Measurements from ENCODE around the gene SLC34A3. TPM values are rescaled to one million over a fixed set of nuclear protein-coding genes. Genes with fewer than 3 reads are reported as not detected.

The SLC34A3 gene
- total and polyA plus RNA-seq, 12 donors: not detected

DNA sequence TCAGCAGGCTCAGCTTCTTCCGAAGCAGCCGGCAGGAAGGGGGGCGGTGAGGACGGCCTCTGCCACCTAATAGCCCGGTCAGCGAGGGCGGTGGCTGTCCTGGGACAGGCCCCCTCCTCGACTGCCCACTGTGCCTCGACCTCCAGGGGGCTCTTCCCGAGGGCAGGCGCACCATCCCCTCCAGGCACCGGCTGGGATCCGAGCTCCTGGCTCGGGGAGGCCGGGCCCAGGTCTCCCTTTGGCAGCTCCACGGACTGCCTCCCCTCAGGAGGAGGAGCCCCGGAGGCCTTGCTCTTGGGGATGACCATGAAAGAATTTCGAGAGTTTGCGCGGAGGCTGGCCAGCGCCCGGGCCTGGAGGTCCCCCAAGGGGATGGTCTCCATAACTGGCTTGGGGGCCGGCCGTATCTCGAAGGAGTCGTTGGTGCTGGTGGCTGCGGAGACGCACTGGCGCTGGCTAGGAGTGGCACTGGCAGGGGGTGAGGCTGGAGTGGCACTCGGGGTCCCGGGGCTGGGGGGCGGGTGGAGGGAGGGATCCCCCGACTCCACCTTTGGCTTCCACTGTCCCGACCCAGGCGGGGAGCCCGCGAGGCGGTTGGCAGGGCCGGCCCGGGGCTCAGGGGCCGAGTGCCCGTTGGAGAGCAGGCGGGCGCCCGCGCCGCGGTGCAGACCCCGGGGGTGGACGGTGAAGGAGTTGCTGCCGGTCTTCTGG lies 31.1 kb upstream of the SLC34A3 start:
- Histone ChIP-seq H3K4me3 (peak overlapping the region; percentile 32 to 84 (median 62)), H3K9me3 (no peaks in the 10 kb centered on the region), H3K36me3 (no peaks in the 10 kb centered on the region), H3K27me3 (no peaks in the 10 kb centered on the region), H3K4me1 (peaks cover 53 to 90% (median 79%) of the 10 kb centered on the region in 9 donors), H3K27ac (peak overlapping the region in 7 of 10 donors; percentile 1 to 69 (median 44))
- ATAC-seq (no peak), DNase-seq (no peak)
- 5% methylated on average over 37 to 51 of the region's 51 CpGs for WGBS, 2 donors
- TF ChIP-seq, protein P1, sequence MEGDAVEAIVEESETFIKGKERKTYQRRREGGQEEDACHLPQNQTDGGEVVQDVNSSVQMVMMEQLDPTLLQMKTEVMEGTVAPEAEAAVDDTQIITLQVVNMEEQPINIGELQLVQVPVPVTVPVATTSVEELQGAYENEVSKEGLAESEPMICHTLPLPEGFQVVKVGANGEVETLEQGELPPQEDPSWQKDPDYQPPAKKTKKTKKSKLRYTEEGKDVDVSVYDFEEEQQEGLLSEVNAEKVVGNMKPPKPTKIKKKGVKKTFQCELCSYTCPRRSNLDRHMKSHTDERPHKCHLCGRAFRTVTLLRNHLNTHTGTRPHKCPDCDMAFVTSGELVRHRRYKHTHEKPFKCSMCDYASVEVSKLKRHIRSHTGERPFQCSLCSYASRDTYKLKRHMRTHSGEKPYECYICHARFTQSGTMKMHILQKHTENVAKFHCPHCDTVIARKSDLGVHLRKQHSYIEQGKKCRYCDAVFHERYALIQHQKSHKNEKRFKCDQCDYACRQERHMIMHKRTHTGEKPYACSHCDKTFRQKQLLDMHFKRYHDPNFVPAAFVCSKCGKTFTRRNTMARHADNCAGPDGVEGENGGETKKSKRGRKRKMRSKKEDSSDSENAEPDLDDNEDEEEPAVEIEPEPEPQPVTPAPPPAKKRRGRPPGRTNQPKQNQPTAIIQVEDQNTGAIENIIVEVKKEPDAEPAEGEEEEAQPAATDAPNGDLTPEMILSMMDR (IDR thresholded peaks at IDR 0.05): no peak
- intact Hi-C loops (cut with DNase I): loop anchor here in 1 of 10 donors (2.0 to 5.0 kb wide), 2 partner anchors 23 to 533 kb away; partner anchors contain the start of gene RNF208

DNA sequence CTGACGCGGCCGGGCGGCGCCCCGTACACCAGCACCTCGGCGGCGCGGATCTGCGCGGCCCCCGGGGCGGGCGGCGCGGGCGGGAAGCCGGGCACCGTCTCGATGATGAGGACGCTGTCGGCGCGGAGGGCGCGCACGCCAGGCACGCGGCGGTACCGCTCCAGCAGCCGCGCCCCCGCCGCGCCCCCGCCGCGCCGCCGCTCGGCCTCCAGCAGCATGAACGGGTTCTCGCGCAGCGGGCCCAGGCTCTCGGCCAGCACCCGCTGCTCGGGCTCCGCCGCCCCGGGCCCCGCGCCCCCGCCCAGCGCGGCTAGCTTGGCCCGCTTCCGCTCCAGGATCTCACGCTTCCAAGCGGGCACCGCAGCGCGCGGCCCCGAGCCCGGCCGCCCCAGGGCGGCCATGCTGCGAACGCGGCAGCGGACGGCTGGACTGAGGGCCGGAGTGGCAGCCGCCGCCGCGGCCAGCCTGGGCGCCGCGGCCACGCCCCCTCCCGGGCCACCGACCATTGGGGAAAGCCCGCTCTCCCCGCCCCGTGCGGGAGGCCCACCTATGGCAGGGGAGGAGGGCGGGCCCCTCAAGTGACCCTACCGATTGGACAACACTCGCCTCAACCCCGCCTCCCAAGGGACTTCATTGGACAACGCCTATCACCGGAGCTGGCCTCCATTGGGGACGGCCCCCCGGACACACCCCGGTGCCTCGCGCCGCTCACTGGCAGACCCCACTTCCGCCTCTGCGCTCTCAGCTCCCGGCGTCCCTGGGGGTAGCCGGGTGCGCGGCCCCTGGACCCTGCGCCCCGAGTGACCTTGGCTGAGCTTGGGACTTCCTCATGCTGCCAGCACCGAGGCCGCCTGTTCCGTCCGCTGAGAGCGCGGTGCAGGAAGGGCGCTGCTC lies 30.1 kb upstream of the SLC34A3 start, which contains the start of gene TPRN:
Gene TPRN, minus strand, starts transcription at position 431 of the 894 bp plus-strand sequence. Its CDS starts 30 bp downstream, at position 401.
- intact Hi-C loops (cut with DNase I): loop anchor here in 1 of 10 donors (2.0 kb wide), 1 partner anchor 22 kb away; the partner anchor contains the start of gene RNF208
- no peaks in the 10 kb centered on the region for H3K9me3 ChIP-seq

DNA sequence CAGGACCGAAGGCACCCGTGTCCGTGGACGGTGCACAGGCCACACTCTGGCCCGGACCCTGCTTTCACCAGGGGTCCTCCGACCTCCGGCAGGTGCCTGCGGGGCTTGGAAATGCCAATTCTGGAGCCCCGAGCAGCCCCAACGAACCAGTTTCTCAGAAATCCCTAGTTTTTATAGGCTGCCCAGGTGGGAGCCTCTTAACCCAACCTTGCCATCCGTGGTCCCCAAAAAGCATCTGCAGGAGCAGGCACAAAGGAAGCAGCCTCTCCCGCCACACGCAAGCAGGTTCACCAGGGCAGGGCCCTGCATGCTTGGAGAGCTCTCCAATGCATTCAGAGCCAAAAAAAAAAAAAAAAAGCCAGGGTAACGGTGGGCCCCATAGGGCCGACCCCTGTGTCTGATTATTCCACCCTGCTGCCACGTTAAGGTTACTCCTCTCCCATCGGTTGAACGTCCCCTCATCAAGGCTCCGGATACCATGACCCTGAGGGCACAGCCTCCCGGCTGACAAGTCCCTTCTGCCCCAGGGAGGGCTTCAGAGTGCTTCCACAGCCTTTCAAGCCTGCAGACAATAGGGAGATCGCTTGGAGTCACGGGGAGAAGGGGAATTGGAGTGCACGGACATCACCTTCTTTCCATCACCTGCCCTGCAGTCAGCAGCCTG lies 29.4 kb upstream of the SLC34A3 start:
- 11% methylated on average over 23 of the region's 23 CpGs for WGBS, 2 donors
- H3K9me3 ChIP-seq: no peaks in the 10 kb centered on the region
- no peaks in the 10 kb centered on the region for H3K36me3 ChIP-seq
- DNase-seq (no peak), ATAC-seq (no peak)
- H3K27ac ChIP-seq: peak overlapping the region; percentile 33 to 96 (median 90)
- H3K4me3 ChIP-seq: peak overlapping the region; percentile 42 to 84 (median 72)
- H3K4me1 ChIP-seq: peaks cover 46 to 83% (median 74%) of the 10 kb centered on the region in 9 donors
- TF ChIP-seq, protein P1 (IDR thresholded peaks at IDR 0.05): no peak
- intact Hi-C loops (cut with DNase I): loop anchor here in 1 of 10 donors (2.0 kb wide), 1 partner anchor 21 kb away; the partner anchor contains the start of gene RNF208
- no peaks in the 10 kb centered on the region for H3K27me3 ChIP-seq

More for the DNA sequence above, 30.1 kb upstream of the SLC34A3 start, which contains the start of gene TPRN:
- Histone ChIP-seq H3K4me3 (peak within 1 kb of the TSS; percentile 42 to 84 (median 72)), H3K27me3 (no peaks in the 10 kb centered on the region), H3K4me1 (peaks cover 50 to 86% (median 76%) of the 10 kb centered on the region in 9 donors), H3K36me3 (no peaks in the 10 kb centered on the region), H3K27ac (peak within 1 kb of the TSS; percentile 48 to 96 (median 90))
- TF ChIP-seq, protein P1 (IDR thresholded peaks at IDR 0.05): no peak
- 0 to 1% methylated on average over 86 to 118 of the region's 118 CpGs for WGBS, 2 donors
- DNase-seq (peak; percentile 99 to 100), ATAC-seq (peak; percentile 95 to 99 (median 98))

All from heart right ventricle (tissue), 16 donors.